ENCODE results near the gene PHF2.

DNA sequence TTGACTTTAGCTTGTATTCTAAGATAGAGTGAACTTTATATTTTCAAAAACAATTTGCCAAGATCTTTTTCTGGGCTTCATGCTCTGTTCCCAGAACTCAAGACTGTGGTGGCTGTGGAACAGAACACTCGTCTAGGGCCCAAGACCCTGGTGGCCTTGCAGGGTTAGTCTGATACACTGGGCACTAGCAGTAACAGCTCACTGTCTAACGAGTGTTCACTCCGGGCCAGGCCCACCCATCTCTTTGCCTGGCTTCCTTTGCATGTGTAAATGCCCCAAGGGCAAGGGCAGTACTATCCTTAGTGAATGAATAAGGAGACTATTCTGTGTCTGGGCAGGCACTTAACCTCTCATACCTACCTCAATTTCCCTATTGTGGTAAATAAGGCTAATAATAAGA, 47.4 kb downstream of the PHF2 start:
- TF ChIP-seq, protein P1, sequence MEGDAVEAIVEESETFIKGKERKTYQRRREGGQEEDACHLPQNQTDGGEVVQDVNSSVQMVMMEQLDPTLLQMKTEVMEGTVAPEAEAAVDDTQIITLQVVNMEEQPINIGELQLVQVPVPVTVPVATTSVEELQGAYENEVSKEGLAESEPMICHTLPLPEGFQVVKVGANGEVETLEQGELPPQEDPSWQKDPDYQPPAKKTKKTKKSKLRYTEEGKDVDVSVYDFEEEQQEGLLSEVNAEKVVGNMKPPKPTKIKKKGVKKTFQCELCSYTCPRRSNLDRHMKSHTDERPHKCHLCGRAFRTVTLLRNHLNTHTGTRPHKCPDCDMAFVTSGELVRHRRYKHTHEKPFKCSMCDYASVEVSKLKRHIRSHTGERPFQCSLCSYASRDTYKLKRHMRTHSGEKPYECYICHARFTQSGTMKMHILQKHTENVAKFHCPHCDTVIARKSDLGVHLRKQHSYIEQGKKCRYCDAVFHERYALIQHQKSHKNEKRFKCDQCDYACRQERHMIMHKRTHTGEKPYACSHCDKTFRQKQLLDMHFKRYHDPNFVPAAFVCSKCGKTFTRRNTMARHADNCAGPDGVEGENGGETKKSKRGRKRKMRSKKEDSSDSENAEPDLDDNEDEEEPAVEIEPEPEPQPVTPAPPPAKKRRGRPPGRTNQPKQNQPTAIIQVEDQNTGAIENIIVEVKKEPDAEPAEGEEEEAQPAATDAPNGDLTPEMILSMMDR (IDR thresholded peaks at IDR 0.05; ENCODE audit: low read length): no peak
- no peak for TF ChIP-seq EZH2 (optimal IDR thresholded peaks at IDR 0.05; ENCODE audit: low read depth, low read length)
- TF ChIP-seq EZH2phosphoT487 (IDR thresholded peaks at IDR 0.05; ENCODE audit: low read length): no peak
